ENCODE results near the gene PGBD5. TPM values are rescaled to one million over a fixed set of nuclear protein-coding genes. Genes with fewer than 3 reads are reported as not detected.

Gene PGBD5
- 0.49 to 1.0 TPM (median 0.80 TPM) in 5 replicates for total RNA-seq (2022; extraction: Qiagen RNA extraction; ENCODE audit: low read depth)

GRCh38 chr1:230426246-230427093 is at the start of gene PGBD5:
Gene PGBD5 (minus strand): TSS chr1:230426332. CDS start chr1:230425928, 404 bp downstream.

Other genes starting within 250 kb of the PGBD5 start
- gene COG2, start 216.1 kb upstream of the PGBD5 start, total RNA-seq (2022; extraction: Qiagen RNA extraction; ENCODE audit: low read depth): 18.8 to 23.3 TPM (median 20.0 TPM) in 5 replicates